SIG-M5 treated with dmso at 0.1 percent for 504 hours (cell line): ENCODE measurements around the gene ZNRF1.
"Not testable (repeated sequence)": the region's sequence is repeated elsewhere in the genome, so short reads cannot be mapped to it uniquely, and the experiment has no call there.

Experiments used
- DNase-seq: peaks from one replicate; lab custom pipeline; 2025; ENCODE audit not compliant: unreplicated experiment; lab: John Stamatoyannopoulos, UW

The ZNRF1 gene

GRCh38 chr16:75026239-75026891, 27.5 kb downstream of the ZNRF1 start:
- not testable (repeated sequence) for DNase-seq

- no peak for DNase-seq
Observed at GRCh38 chr16:75026892-75027391, 28.1 kb downstream of the ZNRF1 start.

DNA sequence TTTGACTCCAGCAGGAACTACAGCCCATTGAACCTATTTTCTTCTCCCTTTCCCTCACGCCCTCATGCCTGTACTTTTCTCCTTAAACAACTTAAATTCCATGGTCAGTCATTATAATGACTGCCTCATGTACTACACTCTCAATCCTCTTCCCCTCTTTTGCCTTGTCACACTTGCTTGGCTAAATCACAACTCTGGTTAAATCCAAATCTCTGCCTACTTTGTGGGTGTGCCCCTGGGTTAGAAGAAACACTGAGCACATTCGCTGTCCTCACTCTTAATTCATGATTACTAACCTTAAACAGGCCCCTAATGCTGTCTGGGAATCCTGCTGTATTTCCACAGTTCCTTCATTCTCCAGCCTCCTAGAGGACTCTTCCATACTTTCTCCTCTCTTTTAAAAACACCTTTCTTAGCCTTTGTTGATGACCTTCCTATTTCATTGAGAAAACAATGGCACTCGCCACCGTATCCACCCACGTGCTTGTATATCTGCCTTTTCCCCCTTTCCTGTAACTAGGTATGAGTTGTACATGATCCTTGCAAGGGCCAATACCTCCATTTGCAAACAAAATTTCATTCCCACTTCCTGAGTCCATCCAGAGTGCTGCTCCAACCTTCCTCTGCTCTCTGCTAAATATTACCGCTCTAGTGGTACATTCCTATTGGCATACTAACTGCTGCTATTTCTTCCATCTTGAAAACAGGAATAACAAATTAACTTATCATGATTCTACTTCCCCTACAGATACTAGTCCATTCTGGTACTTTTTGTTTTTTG, 28.9 kb downstream of the ZNRF1 start:
- no peak for DNase-seq

- no peak for DNase-seq
Observed at GRCh38 chr16:75028544-75029135, 29.8 kb downstream of the ZNRF1 start.

GRCh38 chr16:75029854-75030253, 31.0 kb downstream of the ZNRF1 start:
- no peak for DNase-seq

DNA sequence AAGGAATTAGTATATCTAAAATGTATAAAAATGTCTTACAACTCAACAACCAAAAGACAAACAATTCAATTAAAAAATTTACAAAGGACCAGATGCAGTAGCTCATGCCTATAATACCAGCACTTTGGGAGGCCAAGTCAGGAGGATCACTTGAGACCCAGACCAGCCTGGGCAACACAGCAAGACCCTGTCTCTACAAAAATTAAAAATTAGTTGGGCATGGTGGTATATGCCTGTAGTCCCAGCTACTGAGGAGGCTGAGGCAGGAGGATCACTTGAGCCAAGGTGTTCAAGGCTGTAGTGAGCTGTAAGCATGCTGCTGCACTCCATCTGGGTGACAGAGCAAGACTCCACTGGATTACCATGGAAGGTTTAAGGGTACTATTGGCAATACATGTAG, 33.8 kb downstream of the ZNRF1 start:
- no peak for DNase-seq

- no peak for DNase-seq
Observed at GRCh38 chr16:75035410-75035968, 36.7 kb downstream of the ZNRF1 start.

DNA sequence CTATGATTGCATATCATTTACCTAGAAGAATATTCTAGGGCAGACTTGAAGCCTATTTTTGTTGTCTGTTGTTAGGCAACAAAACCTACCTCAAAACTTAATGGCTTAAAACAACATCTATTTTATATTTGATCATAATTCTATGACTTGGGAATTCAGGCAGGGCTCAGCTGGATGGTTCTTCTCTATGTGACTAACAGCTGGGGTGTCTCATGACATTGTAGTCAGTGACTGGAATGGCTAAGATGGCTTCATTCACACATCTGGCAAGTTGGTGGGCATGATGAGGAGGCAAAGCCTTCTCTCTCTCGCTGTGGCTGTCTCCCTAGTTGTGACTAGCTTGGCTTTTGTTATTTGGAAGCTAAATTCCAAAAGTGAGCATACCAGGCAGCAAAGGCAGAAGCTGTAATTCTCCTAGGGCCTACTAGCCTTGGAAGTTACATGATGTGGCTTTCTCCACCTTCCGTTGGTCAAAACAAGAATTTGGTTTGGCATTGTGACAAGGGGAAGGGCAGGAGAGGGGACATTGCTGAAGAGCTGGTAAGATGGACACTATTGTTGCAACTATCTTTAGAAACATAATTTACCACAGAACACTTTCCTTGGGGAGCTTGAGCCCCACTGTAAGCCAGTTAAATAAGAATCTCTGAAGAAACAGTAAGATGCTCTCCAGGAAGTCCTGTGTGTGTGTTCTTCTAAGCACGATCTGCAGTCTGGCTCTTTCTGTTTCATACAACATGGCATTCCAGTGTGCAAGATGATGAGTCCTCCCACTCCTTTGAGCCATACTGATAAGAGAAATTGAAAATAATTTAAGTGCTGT, 39.4 kb downstream of the ZNRF1 start:
- DNase-seq: no peak

- no peak for DNase-seq
Observed at GRCh38 chr16:75039941-75040340, 41.1 kb downstream of the ZNRF1 start.

DNA sequence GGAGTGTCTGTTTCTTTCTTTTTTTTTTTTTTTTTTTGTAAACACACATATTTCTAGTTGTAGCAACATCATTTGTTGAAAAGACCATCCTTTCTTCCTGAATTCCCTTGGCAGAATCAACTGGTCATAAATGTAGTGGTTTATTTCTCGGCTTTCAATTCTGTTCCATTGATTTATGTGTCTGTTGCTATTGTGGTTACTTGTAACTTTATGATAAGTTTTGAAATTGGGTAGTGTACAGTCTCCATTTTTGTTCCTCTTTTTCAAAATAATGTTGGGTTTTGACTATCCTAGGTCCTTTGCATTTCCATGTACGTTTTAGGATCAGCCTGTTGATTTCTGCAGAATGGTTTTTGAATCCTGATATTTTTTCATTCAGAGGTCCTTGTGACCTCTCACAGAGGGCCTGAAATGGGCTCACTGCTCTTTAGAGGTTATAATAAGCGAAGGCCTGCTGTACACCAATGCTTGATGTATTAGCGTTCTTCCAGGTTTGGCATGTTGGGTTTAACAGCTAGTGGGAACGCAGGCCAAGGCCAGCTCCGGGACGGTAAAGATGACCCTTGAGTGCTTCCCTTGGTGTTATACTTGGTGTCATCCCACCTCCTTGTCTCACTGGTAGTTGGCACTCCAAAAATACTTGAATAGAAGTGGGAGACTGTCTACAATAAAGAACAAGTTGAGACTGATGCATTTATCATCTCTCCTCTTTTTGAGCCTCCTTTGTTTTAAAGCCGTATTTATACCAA, 43.8 kb downstream of the ZNRF1 start:
- DNase-seq: peak; percentile 18

- no peak for DNase-seq
Observed at GRCh38 chr16:75043175-75043895, 44.5 kb downstream of the ZNRF1 start.

DNA sequence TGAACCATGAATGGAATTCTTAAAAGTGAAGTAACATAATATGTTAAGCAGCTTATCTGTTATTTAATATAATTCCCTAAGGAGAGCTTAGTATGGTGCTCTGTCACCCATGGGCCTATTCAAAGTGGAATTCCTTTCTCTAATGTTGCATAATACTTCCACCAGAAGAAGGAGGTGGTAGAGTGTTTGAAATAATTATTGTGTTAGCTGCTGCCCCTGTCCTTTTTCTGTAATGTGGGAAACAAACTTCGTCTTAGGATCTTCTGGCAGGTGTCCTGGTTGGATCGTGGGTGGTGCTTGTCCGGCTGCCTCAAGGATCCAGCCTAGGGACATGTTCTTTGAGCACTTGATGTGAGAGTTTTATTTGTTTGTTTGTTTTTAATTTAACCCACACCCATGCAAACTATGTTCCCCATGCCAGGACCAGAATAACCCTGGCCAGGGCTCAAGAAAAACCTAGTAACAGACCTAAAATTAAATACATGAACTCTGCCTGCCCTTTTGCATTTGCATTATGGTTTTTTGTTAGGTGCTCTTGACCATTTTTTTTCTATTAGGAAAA, 46.1 kb downstream of the ZNRF1 start:
- DNase-seq: no peak

DNA sequence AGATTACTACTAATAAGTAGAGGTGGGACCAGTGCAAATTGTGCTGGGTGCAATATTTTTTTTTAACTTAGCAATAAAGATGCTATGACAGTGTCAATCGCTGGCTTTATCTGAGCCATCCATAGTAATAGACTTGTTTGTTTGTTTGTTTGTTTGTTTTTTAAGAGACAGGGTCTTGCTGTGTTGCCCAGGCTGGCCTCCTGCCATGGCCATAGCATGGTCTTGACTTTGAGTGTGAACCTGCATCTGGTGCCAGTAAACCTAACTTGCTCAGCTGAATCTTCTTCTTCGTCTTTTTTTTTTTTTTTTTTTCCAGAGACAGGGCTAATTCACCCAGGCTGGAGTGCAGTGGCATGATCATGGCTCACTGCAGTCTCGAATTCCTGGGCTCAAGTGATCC, 46.6 kb downstream of the ZNRF1 start:
- DNase-seq: no peak

DNA sequence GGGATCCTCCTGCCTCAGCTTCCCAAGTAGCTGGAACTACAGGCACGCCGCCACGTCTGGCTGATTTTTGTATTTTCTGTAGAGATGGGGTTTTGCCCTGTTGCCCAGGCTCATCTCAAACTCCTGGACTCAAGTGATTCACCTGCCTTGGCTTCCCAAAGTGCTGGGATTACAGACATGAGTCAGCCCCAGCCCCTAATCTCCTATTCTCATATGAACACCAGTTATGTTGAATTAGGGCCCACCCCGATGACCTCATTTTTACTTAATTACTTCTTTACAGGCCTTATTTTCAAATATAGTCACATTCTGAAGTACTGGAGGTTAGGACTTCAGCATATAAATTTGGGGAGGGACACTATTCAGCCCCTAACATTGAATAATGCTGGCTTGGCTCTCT, 49.2 kb downstream of the ZNRF1 start:
- no peak for DNase-seq

DNA sequence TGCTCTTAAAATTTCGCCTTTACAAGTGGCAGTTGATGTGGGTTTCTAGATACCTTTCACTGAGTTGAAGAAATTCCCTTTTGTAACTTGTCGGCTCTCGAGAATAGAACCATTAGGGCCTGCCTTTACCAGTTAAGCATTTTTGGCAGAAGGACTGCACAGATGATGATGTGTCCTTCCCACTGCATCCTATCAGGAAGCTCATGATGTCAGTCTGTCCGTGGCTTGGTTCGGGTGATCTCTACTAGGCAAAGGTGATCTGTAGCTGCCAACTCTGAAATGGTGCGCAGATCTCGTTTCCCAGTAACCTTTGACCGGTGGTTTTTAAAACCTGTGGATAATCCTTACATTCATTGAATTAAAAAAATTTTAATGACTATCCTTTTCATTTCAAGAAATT, 49.7 kb downstream of the ZNRF1 start:
- DNase-seq: no peak

DNA sequence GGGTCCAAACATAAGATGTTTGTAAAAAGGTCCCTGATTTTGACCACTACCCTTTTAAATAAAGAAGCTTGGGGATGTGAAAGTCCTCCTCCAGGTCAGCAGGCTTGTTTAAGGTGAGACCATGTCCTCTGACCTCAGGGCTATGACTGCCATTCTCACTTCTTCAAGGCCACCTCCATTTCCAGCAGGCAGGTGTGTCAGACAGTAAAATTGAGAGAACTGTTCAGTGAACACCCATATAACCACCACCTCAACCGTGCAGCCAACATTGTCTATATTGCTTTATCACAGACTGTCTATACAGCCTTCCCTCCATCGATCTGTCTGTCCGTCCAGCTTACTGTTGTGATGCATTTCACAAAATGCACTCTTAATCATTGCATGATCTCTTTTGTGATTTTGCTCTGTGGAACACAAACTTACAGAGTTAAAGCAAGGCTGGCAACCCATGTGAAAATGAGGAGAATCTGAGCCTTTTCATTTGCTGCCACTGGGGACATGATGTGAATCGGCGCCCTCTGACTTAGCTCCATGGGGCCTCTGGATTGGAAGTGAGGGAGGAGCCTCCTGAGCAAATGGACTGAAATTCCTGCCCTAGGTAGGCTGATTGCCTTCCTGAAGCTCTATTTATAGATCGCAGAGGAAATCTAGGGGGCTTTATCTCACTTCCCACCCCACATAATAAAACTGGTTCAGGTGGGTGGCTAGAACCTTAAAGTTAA, 53.8 kb downstream of the ZNRF1 start:
- no peak for DNase-seq

DNA sequence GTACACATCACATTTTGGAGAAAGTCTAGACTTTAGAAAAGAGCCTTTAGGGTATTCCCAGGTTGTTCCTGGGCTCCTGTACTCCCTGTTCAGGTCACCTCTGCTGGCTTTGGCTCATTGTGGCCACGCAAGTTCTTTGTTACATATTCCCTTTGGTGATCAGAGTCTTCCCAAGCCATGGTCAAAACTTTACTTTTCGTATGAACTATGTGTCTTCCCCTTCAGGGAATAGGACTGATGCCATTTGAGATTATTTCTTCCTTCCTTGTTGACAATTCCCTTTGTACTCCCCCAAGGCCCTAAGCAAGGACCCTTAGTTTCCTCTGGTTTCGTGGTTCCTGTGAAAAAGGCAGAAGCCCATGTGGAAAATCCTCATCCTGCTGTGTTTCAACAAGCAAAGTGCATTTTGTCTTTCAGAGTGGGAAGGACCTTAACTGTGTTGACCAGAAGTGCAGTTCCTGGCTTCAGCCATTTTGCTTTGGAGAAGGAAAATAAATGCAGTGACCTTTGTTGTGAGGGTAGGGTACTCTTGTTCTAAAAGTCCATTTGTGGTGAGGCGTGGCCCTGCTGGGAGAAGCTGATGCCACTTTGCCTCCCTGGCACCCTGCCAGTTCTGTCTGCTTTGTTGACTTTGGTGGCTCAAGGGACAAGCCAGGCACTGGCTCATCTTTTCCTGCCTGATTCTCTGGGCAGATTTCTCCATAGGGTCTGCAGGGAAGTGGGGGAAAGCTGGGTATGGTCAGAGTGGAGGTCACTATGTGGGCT, 55.1 kb downstream of the ZNRF1 start:
- DNase-seq: no peak

DNA sequence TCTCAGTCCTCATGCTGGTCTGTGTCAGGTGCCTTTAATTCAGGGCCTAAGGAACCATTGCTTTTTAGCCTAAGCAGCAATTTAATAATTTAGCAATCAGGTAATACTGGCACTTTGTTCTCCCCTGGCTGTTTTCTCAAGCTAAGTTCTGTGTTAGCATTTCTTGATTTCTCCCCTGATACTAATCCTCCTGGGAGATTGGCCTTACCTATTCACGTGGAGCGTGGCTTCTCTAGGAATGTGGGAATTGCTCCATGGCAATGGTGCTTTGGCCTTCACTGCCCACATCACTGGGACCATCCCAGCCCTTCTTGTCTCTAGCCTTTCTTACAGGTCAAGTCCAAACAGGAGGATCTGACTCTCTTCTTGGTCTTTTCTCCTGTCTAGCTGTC, 55.7 kb downstream of the ZNRF1 start:
- DNase-seq: no peak
